KBM-7 (cell line): ENCODE results near the gene MYO9B.

Experiments
- DNase-seq: peaks from one replicate; pipeline ENCODE4 v3.0.0-alpha.2; 2015
- in situ Hi-C: fragments of 300-500 bp; cut with MboI; formaldehyde crosslinking; loops from 2 replicates; pipeline ENCODE4 v1.14.3; 2020; ENCODE audit warnings: low sequenced_read_pairs, low pct_unique_long_range_greater_than_20kb, mixed read lengths

Gene MYO9B

DNA sequence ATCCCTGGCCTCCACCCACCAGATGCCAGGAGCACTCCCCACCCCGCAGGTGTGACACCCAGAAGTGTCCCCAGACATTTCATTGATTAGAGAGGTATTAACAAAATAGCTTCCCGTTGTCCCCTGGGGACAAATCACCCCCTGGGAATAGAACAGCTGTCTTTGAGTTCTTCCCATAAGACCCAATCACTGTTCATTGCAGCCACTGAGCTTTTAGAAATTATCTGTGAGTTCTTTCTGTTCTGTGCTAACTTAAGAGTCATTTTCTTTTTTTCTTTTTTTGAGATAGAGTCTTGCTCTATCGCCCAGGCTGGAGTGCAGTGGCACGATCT is 32.8 kb downstream of the MYO9B start:
- in situ Hi-C loops, result no loop called here
- DNase-seq, result no peak

GRCh38 chr19:17109300-17109699 is 33.7 kb downstream of the MYO9B start:
- DNase-seq, result no peak
- in situ Hi-C loops, result no loop called here

GRCh38 chr19:17109962-17110598 is 34.5 kb downstream of the MYO9B start:
- in situ Hi-C loops, result no loop called here
- peak; percentile 76 for DNase-seq

- in situ Hi-C loops, result no loop called here
- DNase-seq, result no peak
Observed at GRCh38 chr19:17110599-17110966, 35.0 kb downstream of the MYO9B start.

GRCh38 chr19:17111766-17112165 is 36.2 kb downstream of the MYO9B start:
- in situ Hi-C loops, result no loop called here
- no peak for DNase-seq

GRCh38 chr19:17112271-17112670 is 36.7 kb downstream of the MYO9B start:
- in situ Hi-C loops, result no loop called here
- no peak for DNase-seq

GRCh38 chr19:17112700-17113099 is 37.1 kb downstream of the MYO9B start:
- no peak for DNase-seq
- in situ Hi-C loops, result no loop called here

- in situ Hi-C loops, result no loop called here
- no peak for DNase-seq
Observed at GRCh38 chr19:17113127-17113785, 37.7 kb downstream of the MYO9B start.

DNA sequence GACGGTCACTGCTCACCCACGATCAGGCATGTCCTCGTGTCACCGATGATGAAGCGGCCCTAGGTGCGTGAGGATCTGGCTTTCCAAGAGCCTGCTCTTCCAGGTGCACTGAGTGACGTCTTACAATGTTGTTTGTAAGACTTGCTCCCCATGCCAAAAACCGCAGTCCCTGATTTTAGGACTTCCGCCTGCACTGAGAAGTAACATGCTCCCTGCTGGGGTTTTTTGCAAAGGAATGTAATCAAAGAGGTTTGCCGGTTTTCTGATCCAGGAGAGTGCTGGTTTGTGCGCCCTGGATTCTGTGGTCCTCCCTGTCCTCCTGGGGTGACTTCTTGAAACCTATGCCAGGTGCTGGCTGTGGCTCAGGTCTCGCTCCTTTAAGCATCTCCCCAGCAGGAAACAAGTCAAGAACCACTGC is 38.8 kb downstream of the MYO9B start:
- DNase-seq, result no peak
- in situ Hi-C loops, result no loop called here

GRCh38 chr19:17116996-17117702 is 41.6 kb downstream of the MYO9B start:
- in situ Hi-C loops, result no loop called here
- no peak for DNase-seq

DNA sequence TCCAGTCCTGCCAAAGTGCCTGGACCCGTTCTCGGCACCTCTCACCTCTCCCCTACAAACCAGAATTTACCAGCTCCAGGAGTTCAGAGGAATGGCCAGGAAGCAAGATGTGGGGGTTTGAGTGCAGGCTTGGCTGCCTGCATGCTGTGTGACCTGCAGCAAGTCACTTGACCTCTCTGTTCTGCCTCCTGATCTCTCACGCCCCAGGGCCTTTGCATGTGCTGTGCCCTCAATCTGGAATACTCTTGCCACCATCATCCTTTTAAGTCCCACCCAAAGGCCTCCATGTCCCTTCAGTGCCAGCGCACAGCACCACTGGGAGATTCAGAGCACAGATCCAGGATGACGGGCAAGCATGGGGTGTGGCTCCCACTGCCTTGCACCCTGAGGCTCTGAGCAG is 43.4 kb downstream of the MYO9B start:
- DNase-seq, result no peak
- in situ Hi-C loops, result no loop called here

DNA sequence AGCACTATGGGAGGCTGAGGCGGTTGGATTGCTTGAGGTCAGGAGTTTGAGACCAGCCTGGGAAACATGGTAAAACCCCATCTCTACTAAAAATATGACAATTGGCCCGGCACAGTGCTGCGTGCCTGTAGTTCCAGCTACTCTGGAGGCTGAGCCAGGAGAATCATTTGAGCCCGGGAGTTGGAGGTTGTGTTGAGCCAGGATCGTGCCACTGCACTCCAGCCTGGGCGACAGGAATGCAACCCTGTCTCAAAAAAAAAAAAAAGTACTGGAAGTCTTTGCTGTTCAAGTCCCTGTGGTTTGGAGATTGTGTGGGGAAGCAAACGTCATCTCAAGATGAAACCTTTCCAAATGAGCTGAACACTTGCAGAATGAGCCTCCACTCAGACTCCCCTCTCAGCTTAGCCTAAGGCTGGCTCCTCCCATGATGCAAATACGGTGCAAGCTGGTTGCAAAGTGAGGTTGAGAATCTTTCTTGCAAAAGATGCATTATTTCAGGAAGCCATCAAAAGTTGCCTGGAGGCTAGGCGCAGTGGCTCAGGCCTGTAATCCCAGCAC is 46.2 kb downstream of the MYO9B start:
- DNase-seq, result no peak

GRCh38 chr19:17123041-17123440 is 47.5 kb downstream of the MYO9B start:
- no peak for DNase-seq
- in situ Hi-C loops, result no loop called here

More for the DNA sequence above, 46.2 kb downstream of the MYO9B start:
- in situ Hi-C loops, result no loop called here

DNA sequence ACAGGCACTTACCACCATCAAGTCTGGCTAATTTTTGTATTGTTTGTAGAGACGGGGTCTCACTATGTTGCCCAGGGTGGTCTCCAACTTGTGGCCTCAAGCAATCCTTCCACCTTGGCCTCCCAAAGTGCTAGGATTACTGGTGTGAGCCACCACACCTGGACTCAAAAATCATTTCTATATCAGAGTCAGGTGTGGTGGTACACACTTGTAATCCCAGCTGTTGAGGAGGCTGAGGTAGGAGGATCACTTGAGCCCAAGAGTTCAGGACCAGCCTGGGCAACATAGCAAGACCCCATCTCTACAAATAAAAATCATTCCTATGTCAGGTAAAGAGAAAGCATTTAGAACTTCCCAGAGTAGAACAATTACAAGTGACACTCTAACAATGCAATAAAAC is 48.4 kb downstream of the MYO9B start:
- in situ Hi-C loops, result no loop called here
- DNase-seq, result no peak

DNA sequence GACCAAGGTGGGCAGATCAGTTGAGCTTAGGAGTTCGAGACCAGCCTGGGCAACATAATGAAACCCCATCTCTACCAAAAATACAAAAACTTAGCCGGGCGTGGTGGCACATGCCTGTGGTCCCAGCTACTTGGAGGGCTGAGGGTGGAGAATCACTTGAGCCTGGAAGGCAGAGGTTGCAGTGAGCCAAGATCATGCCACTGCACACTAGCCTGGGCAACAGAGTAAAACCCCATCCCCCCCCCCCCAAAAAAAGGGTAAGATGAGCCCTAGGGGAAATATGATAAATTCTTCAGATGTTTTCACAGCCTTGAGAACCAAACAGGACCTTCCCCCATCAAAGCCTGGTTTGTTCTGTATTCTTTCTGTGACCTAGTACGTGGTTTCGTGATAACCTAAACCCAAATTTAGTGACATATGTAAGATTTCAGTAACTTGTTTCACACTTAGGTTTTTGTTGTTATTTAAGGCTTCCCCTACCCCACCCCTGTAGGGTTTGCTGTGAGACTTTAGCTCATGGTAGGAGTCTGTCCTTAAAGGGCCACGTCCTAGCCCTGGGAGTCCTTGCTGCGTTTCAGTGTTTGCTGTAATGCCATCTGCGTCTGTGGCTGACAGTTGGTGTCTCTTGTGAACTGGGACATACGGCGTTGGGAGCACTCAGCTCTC is 49.6 kb downstream of the MYO9B start:
- DNase-seq, result no peak
- in situ Hi-C loops, result no loop called here

DNA sequence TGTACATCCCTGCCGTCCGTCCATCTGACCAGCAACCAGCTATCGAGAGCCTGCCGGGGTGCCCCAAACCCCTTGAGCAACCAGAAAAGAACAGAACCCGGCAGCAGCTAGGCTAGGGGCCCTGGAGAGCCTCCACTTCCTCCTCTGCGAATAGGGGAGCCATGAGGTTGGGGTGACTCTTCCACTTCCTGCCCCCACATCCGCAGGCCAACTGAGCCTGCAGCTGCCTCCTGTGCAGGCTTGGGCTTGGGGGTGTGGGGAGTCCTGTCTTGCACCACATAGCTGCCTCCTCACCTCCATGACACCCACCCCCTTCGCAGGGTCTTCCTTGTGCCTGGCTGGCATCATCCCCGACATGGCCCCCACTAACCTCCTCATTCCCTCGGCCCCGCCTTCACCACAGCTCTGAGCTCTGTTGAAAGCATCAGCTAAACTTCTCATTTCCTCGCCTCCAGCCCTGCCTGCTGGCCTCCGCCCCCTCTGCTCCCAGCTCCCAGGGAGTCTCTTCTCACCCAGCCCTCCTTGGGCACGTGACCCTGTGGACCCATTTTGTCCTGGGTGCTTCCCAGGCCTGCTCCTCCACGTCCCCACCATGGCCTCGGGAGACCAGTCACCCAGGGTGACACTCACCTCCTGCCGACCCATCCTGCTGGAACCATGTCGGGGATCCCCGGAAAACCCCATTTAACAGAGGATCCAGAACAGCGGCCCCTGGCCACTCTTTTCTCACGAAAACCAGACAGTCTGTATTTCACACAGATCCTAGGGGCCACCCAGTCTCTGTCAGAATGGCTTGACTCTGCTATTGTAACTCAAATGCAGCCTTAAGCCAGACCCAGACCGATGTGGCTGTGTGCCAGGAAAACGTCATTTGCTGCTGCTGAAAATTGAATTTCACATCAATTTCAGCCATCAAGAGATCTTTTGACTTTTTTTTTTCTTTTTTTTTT is 50.4 kb downstream of the MYO9B start:
- in situ Hi-C loops, result no loop called here
- no peak for DNase-seq

- DNase-seq, result no peak
- in situ Hi-C loops, result no loop called here
Observed at GRCh38 chr19:17127671-17128070, 52.1 kb downstream of the MYO9B start.

- in situ Hi-C loops, result no loop called here
- no peak for DNase-seq
Observed at GRCh38 chr19:17128403-17128802, 52.8 kb downstream of the MYO9B start.

DNA sequence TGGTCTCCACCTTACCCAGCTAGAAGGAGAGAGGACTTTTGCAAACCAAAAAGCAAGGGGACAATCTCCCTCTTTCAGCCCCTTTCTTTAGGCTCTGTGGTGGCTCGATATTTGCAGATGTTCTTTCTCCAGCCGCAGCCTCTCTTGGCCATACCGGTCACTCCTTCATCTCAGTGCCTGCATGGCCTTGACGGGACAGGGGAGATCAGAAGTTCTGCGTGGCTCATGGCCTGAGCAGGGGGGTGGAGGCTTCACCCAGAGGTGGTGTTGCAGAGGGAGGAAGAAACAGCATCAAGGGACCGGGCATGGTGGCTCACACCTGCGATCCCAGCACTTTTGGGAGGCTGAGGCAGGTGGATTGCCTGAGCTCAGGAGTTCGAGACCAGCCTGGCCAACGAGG is 53.2 kb downstream of the MYO9B start:
- no peak for DNase-seq
- in situ Hi-C loops, result no loop called here
